ENCODE data around the gene CNTFR.

GRCh38 chr9:34629491-34629808, 39.9 kb upstream of the CNTFR start:
- TF ChIP-seq CTCF (IDR thresholded peaks at IDR 0.05) = no peak
- TF ChIP-seq POLR2A (IDR thresholded peaks at IDR 0.05) = no peak
- TF ChIP-seq POLR2AphosphoS5 (IDR thresholded peaks at IDR 0.05) = no peak
